Measurements from ENCODE around the gene LUZP2.

The LUZP2 gene

DNA sequence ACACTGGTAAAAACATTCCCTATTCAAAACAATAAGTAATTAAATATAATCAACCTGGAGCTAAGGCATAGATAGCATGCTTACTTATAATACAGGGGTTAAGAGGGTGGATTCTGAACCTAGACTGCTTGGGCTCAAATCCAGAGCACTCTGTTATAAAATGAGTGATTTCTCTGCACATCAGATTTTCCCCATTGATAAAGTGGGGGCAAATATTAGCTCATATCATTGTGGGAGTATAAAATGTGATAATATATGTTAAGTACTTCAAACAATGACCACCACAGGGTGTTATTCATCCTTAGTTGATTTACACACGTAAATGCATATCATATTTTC is 139.4 kb downstream of the LUZP2 start:
- ATAC-seq, result no peak

DNA sequence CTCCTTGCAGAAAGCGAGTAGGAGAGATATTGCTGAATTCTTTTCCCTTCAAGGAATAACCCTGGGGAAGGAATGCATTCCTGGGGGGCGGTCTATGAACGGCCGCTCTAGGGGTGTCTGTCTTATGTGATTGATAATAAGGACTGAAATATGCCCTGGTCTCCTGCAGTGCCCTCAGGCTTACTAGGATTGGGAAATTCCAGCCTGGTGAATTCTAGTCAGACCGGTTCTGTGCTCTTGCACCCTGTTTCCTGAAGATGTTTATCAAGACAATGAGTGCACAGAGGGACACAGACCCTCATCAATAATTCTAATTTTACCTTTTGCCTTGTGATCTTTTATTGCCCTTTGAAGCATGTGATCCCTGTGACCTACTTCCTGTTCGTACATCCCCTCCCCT is 140.7 kb downstream of the LUZP2 start:
- ATAC-seq, result no peak

DNA sequence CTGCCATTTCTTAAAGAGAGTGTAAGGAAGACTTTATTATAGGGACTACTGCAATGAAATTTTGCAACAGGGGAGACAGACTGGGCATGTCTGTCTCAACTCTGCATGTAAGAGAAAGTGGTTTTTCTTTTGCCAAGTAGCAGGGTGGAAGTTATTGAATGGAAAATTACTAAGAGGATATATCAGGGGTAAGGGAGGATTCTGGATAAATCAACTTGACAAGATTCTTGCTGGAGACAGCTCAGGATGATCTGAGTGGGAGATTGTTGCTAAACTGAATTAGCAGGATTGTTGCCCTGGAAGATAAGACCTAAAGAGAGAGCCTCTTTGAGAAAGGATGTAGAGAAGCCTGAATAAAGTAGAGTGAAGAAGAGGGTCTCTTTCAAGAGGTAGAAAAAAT is 145.8 kb downstream of the LUZP2 start:
- no peak for ATAC-seq

DNA sequence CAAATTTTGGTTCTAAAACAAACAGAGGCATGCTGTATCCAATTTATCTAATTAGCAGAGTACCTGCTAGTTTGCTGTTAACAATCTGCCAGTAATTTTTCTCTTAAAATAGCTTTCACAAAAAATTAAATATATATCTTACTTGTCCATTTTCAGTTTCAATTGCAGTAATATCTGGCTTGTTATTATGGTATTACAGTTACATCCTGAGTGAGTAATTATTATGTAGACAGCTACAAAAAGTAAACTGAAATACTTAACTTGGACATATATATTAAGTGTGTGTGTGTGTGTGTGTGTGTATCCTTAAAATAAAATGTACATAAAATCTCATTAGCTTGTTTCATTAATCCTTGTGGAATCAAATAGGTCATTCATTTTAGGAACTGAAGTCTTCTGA is 148.7 kb downstream of the LUZP2 start:
- ATAC-seq, result no peak

DNA sequence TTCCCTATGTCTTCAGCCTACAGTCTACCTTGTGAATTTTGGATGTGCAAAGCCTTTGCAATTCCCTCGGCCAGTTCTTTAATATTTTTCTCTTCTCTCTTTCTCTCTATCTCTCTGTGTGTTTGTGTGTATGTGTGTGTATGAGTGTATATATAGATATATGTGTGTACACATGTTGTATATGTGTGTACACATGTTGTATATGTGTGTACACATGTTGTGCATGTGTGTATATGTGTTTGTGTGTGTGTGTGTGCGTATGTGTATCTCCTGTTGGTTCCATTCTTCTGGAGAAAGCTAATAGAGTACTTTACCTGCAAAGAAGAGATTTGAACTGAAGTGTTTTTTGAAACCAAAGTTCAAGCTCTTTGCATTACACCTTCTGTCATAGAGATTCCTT is 155.0 kb downstream of the LUZP2 start:
- ATAC-seq, result no peak

DNA sequence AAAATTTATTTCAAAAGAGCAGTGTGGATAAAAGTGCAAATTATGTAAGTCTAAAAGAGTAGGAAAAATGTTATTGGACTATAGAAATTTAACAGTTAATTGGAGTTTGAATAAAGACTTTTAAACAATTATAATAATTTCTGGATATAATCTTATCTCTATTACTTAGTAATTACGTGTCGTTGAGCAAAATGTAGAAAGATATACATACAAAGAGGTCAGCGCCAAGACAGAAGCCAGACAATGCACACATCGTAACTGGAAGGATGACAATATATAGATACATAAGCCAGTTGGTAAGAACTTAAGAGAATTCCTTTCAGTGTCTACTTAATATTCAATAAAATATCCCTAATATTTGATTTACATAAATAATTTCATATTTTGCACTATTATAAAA is 157.0 kb downstream of the LUZP2 start:
- ATAC-seq, result no peak

DNA sequence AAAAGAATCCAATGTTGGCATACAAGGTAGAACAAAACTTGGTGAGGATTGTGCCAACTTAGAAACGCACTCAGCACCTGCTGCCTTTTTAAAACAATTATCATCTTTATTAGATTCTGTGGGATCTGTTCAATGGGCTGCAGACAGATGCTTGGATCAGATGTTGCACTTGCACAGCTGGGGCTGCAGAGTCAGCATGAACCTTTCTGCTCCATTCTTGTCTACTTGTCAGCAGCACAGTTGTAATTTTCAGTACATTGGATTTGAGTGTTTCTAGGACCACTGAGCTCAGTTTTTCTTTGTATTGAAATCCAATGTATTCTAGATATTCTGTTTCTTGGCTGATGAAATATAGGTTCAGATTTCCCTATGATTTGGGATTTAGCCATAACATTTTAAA is 164.5 kb downstream of the LUZP2 start:
- no peak for ATAC-seq

DNA sequence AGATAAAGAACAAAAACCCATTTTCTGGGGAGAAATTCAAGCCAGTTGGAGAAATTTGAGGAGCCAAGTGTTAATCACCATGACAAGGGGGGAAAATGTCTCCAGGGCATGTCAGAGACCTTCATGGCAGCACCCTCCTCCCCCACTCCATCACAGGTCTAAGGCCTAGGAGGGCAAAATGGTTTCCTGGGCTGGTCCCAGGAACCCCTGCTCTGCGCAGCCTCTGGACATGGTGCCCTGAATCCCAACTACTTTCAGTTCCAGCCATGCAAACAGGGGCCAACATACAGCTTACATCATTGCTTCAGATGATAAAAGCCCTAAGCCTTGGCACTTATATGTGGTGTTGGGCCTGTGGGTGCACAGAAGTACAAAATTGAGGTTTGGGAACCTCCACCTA is 167.5 kb downstream of the LUZP2 start:
- no peak for ATAC-seq

DNA sequence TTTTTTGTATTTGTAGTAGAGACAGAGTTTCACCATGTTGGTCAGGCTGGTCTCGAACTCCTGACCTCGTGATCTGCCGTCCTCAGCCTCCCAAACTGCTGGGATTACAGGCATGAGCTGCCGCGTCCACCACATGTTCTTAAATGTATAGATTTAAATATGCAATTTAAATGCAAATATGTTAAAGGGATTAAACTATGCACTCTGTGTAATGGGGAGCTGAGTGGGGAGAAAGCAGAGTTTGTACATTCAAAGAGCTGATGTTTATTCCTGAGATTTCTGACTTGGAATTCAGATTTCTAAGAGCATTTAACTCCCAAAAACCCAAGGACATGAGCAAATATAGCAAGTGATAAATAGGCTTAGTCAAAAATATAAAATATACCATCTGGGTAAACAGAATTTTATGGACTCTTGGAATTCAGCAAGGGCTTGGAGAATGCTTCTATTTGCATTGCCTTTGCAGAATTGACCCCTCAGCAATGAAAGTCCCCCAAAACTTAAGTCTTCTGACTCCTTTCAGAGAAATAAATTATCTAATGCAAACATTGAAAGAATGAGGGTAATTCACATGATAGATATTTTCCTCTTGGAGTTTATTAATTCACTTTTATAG is 170.6 kb downstream of the LUZP2 start:
- ATAC-seq, result no peak

DNA sequence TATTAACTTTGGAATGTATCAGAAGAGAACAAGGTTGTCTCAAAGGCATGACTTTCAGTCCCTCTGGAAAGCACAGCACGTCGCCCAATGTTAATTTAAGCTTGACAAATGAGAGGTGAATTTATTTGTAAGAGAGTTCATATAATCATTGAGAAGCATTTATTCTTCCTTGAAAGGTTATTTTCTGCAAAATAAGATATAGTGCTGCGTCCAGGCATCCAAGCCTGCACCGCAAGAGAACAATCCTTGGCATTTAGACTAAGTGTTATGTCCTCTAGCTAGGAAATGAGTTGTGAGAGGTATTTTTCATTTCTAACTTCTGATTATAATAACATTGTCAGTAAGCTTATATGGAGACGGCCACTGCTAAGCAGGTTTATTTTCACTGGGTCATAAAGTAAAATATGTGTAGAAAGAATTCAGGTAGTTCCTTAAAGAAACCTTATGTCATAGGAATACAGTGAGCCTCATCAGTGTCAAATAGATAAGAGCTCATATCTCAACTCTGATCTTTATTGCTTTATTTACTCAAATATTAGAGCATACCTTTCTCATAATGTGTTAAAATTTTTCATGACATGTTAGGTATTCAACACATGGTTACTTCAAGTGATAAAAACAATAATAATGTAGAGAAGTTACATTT is 182.0 kb downstream of the LUZP2 start:
- ATAC-seq, result no peak

DNA sequence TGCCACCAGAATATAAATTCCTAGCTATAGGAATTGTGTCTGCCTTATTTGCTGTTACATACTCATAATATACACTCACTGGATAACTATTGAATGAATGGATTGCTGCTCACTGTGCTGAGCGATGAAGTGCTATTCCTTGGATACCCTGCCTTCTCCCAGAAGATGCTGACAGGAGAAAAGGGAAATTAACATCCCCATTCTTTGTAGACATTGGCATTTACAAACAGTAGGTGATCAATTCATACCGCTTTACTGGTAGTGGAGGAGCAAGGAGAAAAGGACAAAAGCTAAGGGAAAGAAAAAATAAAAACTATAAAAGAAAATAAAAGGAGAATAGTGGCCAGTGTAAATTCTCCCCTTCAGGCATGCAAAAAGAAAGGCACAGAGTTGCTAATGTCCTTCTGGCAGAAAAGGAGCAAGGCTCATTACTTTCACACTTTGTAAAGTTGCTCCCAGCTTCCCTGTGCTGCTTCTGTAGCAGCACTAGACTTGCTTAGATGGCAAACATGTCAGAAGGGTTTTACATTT is 183.0 kb downstream of the LUZP2 start:
- ATAC-seq, result no peak

DNA sequence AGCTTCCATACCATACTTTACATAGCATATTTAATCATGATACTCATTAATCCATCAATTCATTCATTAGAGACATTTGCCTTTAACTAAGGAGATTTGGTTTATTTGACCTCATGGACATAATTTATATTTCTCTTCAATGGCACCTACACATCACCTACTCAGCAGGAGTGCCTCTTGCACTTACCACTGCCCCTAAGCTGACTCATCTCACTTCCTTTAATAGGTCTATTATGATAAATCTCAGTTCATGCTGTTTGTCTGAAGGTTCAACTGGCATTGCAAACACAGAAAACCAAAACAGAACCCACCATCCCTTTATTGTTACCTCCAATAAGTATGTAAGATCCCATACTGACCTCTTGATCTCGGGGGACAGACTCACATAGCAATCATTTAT is 186.7 kb downstream of the LUZP2 start:
- no peak for ATAC-seq

DNA sequence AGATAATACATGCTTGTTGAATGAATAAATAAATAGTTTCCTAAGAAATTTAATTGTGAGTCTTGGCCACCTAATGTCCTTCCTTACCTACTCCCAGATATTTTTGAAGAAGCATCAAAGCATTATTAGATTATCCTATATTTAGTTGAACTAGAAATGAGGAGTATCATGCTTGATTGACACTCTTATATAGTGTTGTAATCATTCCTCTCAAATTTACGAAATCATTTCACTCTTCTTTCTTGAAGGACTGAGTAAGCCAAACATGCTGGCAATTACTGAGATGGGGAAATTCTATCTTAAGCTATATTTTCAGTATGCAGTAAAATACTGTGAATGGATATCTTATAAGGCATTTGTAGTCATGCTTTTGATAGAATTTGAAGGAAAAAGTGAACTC is 189.0 kb downstream of the LUZP2 start:
- no peak for ATAC-seq

DNA sequence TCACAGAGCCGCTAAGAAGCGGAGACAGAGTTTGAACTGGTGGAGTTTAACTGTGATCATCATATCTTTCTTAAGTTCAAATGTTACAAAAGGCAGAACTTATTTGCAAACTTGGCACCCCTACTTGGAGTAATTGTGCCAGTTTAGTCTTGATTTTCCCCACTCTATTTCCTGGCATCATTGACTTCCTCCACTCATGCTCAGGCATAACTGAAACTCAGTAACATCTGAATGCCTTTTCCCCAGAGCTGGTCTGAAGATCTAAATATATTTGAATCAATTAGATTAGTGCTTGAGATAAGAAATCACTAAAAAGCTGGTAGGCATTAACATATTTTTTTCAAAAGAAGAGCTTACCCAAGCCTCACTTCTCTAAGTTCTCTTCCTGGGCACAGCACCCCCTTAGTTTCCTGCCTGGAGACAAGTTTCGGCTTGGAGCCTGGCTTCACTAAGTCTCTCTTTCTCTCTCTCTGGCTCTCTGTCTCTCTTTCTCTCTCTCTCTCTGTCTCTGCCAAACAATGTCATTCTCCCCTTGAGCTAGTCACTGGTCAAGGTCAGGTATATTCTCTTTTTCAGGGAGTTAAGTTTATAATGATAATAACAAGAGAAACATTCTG is 190.8 kb downstream of the LUZP2 start:
- ATAC-seq, result no peak

DNA sequence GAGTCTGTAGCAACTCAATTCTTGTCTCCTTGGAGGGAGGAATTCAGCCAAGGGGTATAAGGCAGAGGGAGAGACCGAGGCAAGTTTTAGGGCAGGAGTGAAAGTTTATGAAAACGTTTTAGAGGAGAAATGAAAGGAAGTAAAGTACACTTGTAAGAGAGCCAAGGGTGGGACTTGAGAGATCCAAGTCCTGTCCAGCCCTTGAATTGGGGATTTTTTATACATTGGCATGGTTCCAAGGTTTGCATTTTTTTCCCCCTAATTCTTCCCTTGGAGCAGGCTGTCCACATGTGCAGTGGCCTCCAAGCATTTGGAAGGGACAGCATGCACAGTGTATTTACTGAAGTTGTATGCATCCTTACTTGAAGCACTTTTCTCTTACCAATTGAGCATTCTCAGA is 192.1 kb downstream of the LUZP2 start:
- no peak for ATAC-seq

DNA sequence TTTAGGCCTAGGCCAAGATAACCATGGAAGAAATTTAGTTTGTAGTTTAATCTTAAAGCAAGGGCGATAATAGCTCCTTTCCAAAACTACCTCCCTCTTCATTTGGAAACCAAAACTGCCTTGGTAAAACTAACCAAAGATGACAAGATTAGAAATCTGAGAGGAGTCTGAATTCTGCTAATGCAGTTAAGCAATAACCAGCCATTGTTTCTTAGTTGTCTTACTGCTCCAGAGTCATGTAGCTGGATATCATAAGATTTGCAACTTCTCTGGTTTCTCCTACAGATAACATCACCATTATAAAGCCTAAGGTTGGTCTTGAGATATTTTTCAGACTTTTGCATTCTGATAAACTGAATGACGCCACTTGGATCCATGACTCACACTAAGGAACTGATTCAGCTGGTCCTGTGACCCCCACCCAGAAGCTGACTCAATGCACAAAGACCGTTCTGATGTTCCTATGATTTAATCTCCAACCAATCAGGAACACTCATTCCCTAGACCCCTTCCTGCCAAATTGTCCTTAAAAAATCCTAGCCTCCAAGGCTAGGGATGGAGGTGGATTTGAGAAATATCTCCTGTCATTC is 200.8 kb downstream of the LUZP2 start:
- no peak for ATAC-seq

DNA sequence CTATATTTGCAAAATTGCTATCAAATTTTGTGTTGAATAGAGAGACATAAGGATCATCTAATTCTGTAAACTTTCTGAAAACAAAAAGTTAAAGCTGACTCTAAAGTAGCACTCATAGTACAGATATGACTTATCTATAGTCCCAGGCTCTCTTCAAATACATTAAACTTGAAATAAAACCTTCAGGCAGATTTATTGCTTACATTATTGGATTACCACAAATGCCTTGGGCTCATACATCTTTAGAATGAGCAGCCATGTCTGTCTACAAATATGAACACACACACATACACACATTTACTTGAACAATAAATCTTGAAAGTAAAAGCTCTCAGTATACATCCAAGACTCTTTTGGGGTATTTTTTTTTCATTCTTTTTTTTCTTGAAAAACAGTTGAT is 207.9 kb downstream of the LUZP2 start:
- no peak for ATAC-seq

DNA sequence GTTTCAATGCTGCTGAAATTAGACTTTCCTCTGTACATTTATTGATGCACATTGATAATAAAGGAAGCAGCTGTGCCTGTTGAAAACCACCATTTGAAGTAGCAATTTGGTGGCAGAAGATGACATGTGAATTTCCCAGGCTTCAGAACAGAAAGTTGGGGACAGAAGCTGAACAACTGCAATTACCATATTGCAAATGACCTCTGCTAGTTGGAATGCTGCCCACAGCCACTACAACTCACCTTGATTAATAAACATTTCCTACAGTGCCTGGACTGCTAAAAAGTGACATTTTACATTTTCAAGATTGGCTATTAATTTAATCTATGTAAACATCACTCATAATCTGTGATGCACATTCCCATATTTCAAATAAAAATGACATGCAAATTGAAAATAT is 208.6 kb downstream of the LUZP2 start:
- no peak for ATAC-seq

DNA sequence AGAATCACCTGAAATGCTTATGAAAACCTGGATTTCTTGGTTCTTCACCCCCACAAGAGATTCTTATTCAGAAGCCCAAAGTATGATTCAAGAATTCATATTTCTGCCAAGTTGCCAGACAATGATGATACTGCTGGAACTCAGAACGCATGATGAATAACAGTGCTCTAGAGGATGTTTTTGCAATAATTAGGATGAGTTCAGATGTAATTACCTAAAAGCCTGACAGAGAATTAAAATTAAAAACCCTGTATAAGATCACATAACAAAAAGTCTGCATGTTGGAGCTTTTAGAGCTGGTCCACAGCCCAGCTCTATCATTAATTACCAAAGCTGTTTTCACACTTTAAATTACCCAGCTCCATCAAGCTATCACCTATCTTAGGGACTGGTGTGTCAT is 211.8 kb downstream of the LUZP2 start:
- ATAC-seq, result no peak

DNA sequence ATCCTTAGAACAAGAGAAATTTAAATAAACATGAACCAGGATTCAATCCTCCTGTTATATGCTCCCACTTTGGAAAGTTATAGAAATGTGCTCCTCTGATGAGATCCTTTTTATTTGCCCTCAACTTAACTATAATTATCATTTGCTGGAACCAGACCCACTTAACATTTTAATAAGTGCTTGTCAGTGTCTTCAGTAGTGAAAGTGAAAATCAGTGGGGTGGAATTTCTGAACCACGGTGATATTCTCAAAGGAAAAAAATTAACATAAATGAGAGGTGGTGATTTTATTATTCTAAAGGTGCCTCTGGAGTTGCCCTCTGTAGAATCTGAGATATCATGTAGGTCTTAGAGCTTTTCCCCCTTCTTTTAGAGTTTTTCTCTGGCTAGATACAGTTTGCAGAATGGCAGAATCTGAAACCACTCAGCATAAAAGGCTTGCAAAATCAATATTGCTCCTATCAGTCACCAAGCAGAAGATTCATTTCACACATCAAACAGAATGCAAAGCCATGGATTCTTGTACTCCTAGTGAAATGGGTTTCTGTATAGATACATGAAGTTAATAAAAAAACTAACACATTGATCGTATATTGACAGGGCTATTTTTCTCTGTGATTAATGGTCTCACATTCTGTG is 213.2 kb downstream of the LUZP2 start:
- no peak for ATAC-seq

DNA sequence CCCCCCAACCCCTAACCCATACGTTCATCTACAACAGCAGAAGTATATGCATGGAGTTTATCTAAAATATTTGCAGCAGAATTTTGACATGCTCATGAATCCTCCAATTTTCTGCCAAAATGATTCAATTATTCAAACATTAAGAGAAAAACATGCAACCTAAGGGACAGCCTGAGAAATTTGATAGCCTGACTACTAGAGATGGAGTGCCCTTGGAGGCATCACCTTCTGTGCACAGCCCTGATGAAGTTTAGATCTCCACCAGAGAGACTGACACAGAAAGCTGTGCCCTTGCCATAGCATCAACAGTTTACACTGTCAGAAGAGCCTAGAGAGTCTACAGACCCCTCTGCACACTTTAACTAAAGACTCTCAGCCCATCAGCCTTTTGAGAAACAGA is 217.7 kb downstream of the LUZP2 start:
- ATAC-seq, result no peak

DNA sequence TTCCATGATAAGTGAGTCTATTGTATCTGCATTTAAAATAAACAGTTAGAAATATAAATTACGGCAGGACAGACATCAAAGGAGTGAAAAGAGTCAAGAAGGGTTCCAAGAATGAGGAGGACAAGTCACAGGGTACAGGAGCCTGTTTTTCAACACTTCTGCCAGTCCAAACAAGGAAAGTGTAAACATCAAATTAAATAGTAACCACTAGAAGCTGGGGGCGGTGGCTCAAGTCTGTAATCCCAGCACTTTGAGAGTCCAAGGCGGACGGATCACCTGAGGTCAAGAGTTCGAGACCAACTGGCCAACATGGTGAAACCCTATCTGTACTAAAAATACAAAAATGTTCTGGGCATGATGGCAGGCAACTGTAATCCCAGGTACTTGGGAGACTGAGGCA is 219.6 kb downstream of the LUZP2 start:
- no peak for ATAC-seq

DNA sequence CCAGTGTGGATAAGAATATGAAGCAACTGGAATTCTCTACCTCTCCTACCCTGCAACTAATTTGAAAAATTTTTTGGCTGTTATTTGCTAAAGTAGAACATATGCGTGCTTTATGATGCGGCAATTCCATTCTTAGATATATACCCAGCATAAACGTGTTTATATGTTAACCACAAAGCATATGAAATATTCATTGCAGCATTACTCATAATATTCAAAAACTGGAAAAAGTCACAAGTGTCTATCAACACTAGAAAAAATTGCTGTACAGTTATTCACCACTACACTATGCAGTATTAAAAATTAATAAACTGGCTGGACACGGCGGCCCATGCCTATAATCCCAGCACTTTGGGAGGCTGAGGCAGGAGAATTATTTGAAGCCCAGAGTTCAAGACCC is 226.4 kb downstream of the LUZP2 start:
- ATAC-seq, result no peak

DNA sequence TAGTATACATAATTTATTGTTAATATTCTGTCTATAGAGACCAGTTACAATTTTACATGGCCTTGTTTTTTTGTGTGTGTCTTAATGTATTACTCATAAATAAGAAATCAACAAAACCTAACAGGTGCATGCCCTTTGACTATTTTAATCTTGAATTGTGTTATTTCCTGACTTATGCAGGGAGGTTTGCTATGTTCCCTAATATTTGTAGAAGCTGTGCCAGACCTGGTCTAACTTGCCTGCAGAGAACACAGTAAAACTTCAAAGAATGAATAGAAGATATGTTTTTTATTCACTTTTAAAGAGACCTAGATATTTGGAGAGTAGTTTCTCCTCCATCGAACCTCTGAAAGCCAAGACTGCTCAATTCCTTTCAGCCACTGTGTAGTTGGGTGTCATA is 234.7 kb downstream of the LUZP2 start:
- no peak for ATAC-seq
